ENCODE data around the gene HOMEZ. TPM values are rescaled to one million over a fixed set of nuclear protein-coding genes. Genes with fewer than 3 reads are reported as not detected.

HOMEZ gene
- total and polyA plus RNA-seq, 2 donors (not counting 3 experiments of a cell fraction or from before 2014, with no cell fraction given): 11.3 to 16.8 TPM

DNA sequence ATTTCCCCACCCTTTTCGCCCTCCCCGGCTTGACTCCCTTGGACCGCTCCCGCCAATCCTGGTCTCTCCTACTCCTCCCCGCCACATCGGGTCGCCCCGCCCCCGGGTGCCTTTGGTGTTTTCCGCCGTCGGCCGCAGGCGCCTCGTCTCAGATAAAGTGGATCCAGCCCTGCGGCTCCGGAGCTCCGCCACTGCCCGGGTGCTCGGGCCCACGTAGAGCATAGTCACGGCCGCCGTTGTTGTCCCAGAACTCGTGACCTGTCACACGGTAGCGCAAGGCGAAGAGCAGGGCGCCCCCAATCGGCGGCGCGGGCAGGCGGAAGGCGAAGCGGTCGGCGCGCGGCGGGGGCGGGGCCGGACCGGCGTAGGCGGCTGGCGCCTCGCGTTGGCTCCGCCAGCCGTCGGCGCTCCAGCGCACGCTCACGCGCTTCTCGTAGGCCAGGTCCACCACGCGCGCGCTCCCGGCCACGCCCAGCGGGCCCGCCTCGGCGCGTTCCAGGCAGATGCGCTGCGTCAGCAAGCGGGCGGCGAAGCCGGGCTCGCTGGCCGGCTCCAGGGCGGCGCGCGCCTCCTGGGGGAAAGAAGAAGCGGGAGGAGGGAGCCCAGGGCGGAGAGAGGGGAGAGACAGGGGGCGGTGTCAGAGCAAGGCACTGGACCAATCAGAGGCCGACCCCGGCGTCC lies 15.5 kb upstream of the HOMEZ start:
- H2AFZ ChIP-seq (ENCODE audit: low read depth, low read length): peak overlapping the region; percentile 93
- no peaks in the 10 kb centered on the region for H3K27me3 ChIP-seq (ENCODE audit: control insufficient read depth in 2 of 2, insufficient read depth in 2 of 2, low read length in 2 of 2)
- TSS peak; percentile 26 for BruUV-seq (replicated peaks)
- no peaks in the 10 kb centered on the region for H3K9me3 ChIP-seq (replicated peaks; ENCODE audit: control insufficient read depth, insufficient read depth, low read length)
- dilution Hi-C loops (cut with MboI; ENCODE audit: extremely low pct_ligation_motif_present, low sequenced_read_pairs): no loop called here
- no peaks in the 10 kb centered on the region for H4K20me1 ChIP-seq (replicated peaks; ENCODE audit: control insufficient read depth, extremely low read depth, insufficient read depth, low read length)
- peak overlapping the region; percentile 75 for H3K27ac ChIP-seq (ENCODE audit: insufficient read depth, low read depth, low read length)
- no peaks in the 10 kb centered on the region for H3K36me3 ChIP-seq (ENCODE audit: control insufficient read depth in 2 of 2, extremely low read depth in 1 of 2, insufficient read depth in 2 of 2, low read length in 2 of 2)
- TF ChIP-seq FOS (IDR thresholded peaks at IDR 0.05; ENCODE audit: borderline replicate concordance, insufficient read depth, low read length) (no peak), POLR2A (IDR thresholded peaks at IDR 0.05; ENCODE audit: low read depth, low read length) (no peak), POLR2AphosphoS5 (IDR thresholded peaks at IDR 0.05; ENCODE audit: insufficient read depth, low read depth, low read length) (peak; percentile 36), JUN (IDR thresholded peaks at IDR 0.05; ENCODE audit: borderline replicate concordance, insufficient read depth, insufficient read length, low read depth) (no peak), GATA2 (IDR thresholded peaks at IDR 0.05; ENCODE audit: insufficient read depth, insufficient read length, low read depth, low read length) (no peak)
- TF ChIP-seq, protein P1, sequence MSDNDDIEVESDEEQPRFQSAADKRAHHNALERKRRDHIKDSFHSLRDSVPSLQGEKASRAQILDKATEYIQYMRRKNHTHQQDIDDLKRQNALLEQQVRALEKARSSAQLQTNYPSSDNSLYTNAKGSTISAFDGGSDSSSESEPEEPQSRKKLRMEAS (IDR thresholded peaks at IDR 0.05; ENCODE audit: insufficient read depth, insufficient read length): no peak
- TF ChIP-seq, protein P2, sequence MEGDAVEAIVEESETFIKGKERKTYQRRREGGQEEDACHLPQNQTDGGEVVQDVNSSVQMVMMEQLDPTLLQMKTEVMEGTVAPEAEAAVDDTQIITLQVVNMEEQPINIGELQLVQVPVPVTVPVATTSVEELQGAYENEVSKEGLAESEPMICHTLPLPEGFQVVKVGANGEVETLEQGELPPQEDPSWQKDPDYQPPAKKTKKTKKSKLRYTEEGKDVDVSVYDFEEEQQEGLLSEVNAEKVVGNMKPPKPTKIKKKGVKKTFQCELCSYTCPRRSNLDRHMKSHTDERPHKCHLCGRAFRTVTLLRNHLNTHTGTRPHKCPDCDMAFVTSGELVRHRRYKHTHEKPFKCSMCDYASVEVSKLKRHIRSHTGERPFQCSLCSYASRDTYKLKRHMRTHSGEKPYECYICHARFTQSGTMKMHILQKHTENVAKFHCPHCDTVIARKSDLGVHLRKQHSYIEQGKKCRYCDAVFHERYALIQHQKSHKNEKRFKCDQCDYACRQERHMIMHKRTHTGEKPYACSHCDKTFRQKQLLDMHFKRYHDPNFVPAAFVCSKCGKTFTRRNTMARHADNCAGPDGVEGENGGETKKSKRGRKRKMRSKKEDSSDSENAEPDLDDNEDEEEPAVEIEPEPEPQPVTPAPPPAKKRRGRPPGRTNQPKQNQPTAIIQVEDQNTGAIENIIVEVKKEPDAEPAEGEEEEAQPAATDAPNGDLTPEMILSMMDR (IDR thresholded peaks at IDR 0.05; ENCODE audit: extremely low read depth in 1 of 2, insufficient read depth in 1 of 2, low read depth in 1 of 2, low read length in 2 of 2): peak; percentile 79 to 91
- FAIRE-seq (peak; percentile 93), DNase-seq (ENCODE audit: low read depth, low spot score) (peak; percentile 99)
- peak overlapping the region; percentile 30 to 79 (median 76) for H3K4me3 ChIP-seq (replicated peaks in 1 of 3; ENCODE audit: insufficient read depth in 1 of 3, low read depth in 1 of 3, low read length in 3 of 3)
- intact Hi-C loops (cut with micrococcal nuclease): loop anchor here (1.0 kb wide), 5 partner anchors 15 to 180 kb away; partner anchors contain the start of genes HOMEZ, NGDN and PABPN1
- H3K79me2 ChIP-seq (ENCODE audit: control insufficient read depth, insufficient read depth, low read length): peaks cover 2% of the 10 kb centered on the region
- peaks cover 18% of the 10 kb centered on the region for H3K4me1 ChIP-seq (ENCODE audit: control insufficient read depth, extremely low read depth, insufficient read depth, low read length)
- H3K9me1 ChIP-seq (replicated peaks; ENCODE audit: control insufficient read depth, extremely low read depth, insufficient read depth, low read length): no peaks in the 10 kb centered on the region
- ChIA-PET CTCF (interaction anchor here (0.7 to 4.0 kb wide), 10 partner anchors 14 to 232 kb away, joined by 3 to 53 read pairs (median 6); partner anchors contain the start of genes HOMEZ and PABPN1), POLR2A (interaction anchor here (0.6 to 2.0 kb wide), 3 partner anchors 14 to 20 kb away, joined by 3 to 13 read pairs (median 5); partner anchors contain the start of gene PABPN1)
- H3K9ac ChIP-seq (replicated peaks; ENCODE audit: extremely low read depth, insufficient read depth, low read length): peak overlapping the region; percentile 92
- H3K4me2 ChIP-seq (ENCODE audit: insufficient read depth, low read length): peak overlapping the region; percentile 78

Data from endothelial cell of umbilical vein (primary cell).